ENCODE measurements around the gene ZNHIT1. TPM values are rescaled to one million over a fixed set of nuclear protein-coding genes. Genes with fewer than 3 reads are reported as not detected.

ZNHIT1 gene
- total RNA-seq, 1 donor from 2014 or later: 109 TPM

DNA sequence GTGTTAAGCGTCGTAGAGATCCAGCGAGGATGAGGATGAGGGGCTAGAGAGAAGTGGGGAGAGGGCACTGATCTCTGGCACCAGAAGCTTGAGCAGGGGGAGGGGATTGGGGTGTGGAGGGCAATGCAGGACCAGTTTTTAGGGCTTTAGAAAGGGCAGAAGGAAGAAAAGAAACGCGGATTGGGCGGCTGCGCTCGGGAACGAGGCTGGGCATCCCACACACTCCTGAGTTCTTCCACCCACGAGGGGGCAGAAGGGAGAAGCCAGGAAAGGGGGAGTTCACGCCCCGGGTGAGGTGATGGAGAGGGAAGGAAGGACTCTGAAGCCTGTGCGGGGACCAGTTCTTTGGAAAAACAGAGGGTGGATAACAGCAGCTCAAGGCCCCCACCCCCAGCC is 46.5 kb upstream of the ZNHIT1 start:
- TF ChIP-seq, protein P1, sequence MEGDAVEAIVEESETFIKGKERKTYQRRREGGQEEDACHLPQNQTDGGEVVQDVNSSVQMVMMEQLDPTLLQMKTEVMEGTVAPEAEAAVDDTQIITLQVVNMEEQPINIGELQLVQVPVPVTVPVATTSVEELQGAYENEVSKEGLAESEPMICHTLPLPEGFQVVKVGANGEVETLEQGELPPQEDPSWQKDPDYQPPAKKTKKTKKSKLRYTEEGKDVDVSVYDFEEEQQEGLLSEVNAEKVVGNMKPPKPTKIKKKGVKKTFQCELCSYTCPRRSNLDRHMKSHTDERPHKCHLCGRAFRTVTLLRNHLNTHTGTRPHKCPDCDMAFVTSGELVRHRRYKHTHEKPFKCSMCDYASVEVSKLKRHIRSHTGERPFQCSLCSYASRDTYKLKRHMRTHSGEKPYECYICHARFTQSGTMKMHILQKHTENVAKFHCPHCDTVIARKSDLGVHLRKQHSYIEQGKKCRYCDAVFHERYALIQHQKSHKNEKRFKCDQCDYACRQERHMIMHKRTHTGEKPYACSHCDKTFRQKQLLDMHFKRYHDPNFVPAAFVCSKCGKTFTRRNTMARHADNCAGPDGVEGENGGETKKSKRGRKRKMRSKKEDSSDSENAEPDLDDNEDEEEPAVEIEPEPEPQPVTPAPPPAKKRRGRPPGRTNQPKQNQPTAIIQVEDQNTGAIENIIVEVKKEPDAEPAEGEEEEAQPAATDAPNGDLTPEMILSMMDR (IDR thresholded peaks at IDR 0.05; ENCODE audit: insufficient read depth, low read length, poor library complexity, severe bottlenecking): peak; percentile 21
- DNase-seq (ENCODE audit: low read depth): no peak
- Histone ChIP-seq H3K4me3 (ENCODE audit: low read depth, low read length) (no peak overlapping the region), H3K27me3 (ENCODE audit: control insufficient read depth, insufficient read depth, low read length) (peaks cover 72% of the 10 kb centered on the region), H3K36me3 (ENCODE audit: control insufficient read depth, insufficient read depth, low read length) (no peaks in the 10 kb centered on the region)

DNA sequence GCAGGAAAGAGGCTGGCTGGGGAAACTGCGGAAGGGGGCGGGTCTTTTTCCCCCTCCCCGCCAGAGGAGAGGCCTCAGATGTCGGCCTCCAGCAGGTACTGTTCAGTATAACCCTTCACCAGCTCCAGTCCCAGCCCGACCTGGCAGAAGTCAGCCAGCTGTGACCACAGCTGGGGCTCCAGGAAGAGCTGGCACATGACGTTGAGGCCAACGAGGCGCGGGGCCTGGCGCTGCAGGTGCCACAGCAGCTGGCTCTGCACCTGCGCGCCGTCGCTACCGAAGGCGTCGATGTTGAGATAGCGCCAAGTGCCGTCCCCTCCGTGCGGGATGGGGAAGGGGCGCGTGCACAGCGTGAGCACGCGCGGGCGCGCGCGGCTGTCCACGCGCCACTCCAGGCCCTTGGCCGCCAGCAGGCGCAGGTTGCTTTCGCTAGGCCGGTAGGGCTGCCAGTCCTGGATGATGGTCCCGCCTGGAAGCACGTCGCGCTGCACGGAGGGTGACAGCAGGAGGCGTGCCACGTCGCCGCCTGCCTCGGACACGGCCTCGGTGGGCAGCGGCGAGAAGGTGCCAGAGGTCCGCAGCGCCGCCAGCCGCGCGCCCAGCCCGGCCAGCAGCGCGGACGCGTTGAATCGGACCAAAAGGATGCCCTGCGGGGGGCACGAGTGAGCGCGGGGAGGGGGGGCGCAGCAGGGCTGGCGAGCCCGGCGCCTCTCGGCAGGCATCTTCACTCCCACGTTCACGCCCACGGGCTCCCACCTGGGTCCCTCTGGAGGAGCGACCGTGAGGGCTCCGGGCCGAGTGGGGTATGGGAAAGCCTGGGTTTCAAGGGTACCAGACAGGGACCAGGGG is 45.7 kb upstream of the ZNHIT1 start:
- TF ChIP-seq, protein P1 (IDR thresholded peaks at IDR 0.05; ENCODE audit: insufficient read depth, low read length, poor library complexity, severe bottlenecking): no peak
- peaks cover 76% of the 10 kb centered on the region for H3K27me3 ChIP-seq (ENCODE audit: control insufficient read depth, insufficient read depth, low read length)
- no peaks in the 10 kb centered on the region for H3K36me3 ChIP-seq (ENCODE audit: control insufficient read depth, insufficient read depth, low read length)
- H3K4me3 ChIP-seq (ENCODE audit: low read depth, low read length): no peak overlapping the region
- DNase-seq (ENCODE audit: low read depth): no peak

DNA sequence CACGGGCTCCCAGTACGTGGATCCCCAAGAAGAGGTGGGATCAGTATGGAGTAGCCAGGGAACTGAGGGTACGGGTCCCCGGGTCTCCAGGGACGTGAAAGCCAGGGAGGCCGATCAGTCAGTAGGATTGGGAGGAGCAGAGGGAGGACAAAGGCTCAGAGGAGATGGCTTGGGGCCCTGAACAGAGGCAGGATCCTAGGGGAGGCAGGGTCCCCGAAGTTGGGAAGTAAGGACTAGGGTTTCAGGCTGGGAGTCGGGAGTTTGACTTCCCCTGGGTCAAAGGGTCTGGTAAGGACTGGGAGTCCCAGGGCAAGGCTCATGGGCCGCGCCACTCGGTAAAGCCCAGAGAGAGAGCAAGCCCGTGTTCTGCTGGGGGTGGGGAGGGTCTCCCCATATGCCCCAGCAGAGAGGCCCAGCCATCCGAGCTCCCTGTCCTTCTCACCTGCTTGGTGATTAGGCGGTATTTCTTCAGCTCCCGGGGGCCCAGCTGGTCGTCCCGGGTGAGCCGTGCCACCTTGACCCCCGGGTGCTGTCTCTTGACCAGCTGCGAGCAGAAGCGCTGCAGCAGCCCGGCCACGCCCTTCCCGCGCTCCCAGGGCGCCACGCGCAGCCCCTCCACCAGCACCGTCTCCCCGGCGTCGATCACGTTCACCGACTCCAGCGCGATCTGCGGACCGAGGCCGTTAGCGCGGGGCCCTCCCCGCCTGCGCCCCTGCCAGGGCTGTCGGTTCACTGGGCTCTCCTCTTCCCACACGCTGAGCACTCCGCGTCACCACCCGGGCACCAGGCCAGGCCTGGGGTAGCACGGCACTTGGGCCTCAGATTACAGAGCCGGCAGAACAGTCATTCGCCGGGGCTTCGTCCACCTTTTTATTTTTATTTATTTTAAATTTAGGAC is 44.9 kb upstream of the ZNHIT1 start:
- Histone ChIP-seq H3K36me3 (ENCODE audit: control insufficient read depth, insufficient read depth, low read length) (no peaks in the 10 kb centered on the region), H3K4me3 (ENCODE audit: low read depth, low read length) (no peak overlapping the region), H3K27me3 (ENCODE audit: control insufficient read depth, insufficient read depth, low read length) (peaks cover 80% of the 10 kb centered on the region)
- TF ChIP-seq, protein P1 (IDR thresholded peaks at IDR 0.05; ENCODE audit: insufficient read depth, low read length, poor library complexity, severe bottlenecking): no peak
- DNase-seq (ENCODE audit: low read depth): no peak

DNA sequence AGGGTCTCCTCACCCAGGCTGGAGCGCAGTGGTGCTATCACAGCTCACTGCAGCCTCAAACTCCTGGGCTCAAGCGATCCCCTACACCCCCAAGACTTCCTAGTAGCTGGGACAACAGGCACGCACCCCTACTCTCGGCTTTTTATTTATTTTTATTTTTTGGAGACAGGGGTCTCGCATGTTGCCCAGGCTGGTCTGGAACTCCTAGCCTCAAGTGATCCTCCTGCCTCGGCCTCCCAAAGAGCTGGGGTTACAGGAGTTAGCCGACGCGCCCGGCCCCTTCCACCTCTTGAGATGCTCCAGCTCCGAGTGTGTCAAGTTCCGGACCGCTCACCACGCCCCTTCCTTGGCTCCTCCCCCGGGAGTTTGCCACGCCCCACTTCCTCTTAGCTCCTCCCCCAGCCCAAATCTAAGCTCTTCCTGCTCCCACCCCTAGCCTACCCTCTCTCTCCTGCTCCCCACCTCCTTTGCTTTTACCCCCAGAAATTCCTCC is 44.2 kb upstream of the ZNHIT1 start:
- H3K36me3 ChIP-seq (ENCODE audit: control insufficient read depth, insufficient read depth, low read length): no peaks in the 10 kb centered on the region
- peaks cover 84% of the 10 kb centered on the region for H3K27me3 ChIP-seq (ENCODE audit: control insufficient read depth, insufficient read depth, low read length)
- DNase-seq (ENCODE audit: low read depth): no peak
- H3K4me3 ChIP-seq (ENCODE audit: low read depth, low read length): no peak overlapping the region
- TF ChIP-seq, protein P1 (IDR thresholded peaks at IDR 0.05; ENCODE audit: insufficient read depth, low read length, poor library complexity, severe bottlenecking): no peak

DNA sequence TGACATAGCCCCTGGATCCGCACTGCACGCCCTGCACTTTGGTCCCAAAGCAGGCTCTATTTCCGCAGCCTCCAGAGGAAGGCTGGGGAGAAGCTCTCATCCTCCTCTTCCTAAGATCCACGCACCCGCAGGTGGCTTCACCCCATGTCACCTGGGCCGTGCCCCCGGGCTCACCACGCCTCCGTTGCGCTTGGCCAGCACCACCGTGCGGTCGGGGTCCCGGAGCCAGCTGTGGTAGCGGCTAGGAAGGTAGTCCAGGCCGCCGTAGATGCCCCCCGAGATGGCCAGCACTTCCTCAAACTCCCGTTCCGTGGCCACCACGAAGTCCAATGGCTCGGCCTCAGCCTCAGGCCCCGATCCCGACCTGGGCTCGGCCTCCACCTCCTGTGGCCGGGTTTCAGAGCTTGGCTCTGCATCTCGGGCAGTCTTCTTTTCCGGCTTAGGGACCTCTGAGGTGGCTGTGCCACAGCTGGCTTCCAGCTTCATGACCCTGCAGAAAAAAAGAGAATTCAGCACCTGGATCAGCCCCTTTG is 43.6 kb upstream of the ZNHIT1 start:
- DNase-seq (ENCODE audit: low read depth): no peak

More for the DNA sequence above, 43.6 kb upstream of the ZNHIT1 start:
- Histone ChIP-seq H3K27me3 (ENCODE audit: control insufficient read depth, insufficient read depth, low read length) (peaks cover 86% of the 10 kb centered on the region), H3K4me3 (ENCODE audit: low read depth, low read length) (no peak overlapping the region), H3K36me3 (ENCODE audit: control insufficient read depth, insufficient read depth, low read length) (no peaks in the 10 kb centered on the region)
- TF ChIP-seq, protein P1 (IDR thresholded peaks at IDR 0.05; ENCODE audit: insufficient read depth, low read length, poor library complexity, severe bottlenecking): no peak
